GM23248 (cell line): ENCODE measurements around the gene MYO16.

Experiments
- EZH2 ChIP-seq: fragments of 200-600 bp; sonication (generic); IDR thresholded peaks from 2 replicates; pipeline ENCODE4 v1.6.1; 2018; ENCODE audit warnings: antibody characterized with exemption, mild to moderate bottlenecking; ENCODE audit not compliant: insufficient read depth, poor library complexity, severe bottlenecking
- EZH2phosphoT487 ChIP-seq: fragments of 200-600 bp; sonication (generic); IDR thresholded peaks from 2 replicates; pipeline ENCODE4 v1.6.1; 2018; ENCODE audit warnings: antibody characterized with exemption, moderate library complexity, mild to moderate bottlenecking, low read depth; ENCODE audit not compliant: insufficient read depth

- TF ChIP-seq EZH2phosphoT487: no peak
- no peak for TF ChIP-seq EZH2
These were observed 382.7 kb downstream of the MYO16 start for GRCh38 chr13:109012115-109012514.
